SK-N-SH (cell line): ENCODE measurements around the gene SNRPA1. TPM values are rescaled to one million over a fixed set of nuclear protein-coding genes. Genes with fewer than 3 reads are reported as not detected.

Experiments
- CTCF ChIA-PET: fragments of 300-600, 350-600 bp; formaldehyde crosslinking; extraction: SDS; loops from one replicate; lab custom pipeline; 2021; lab: Yijun Ruan, JAX
- POLR2A ChIA-PET: fragments of 350-600 bp; sonication (Branson Sonifier 250); formaldehyde crosslinking; extraction: SDS; loops from one replicate; lab custom pipeline; 2020; ENCODE audit warnings: antibody characterized with exemption, inconsistent platforms; lab: Yijun Ruan, JAX
- DNase-seq: peaks from one replicate; pipeline ENCODE4 v3.0.0; 2012
- H2AFZ ChIP-seq: fragments of 200-600 bp; sonication (generic); 2 replicates; pipeline ENCODE4 v1.8.1; 2016; ENCODE audit warnings: antibody characterized with exemption, mild to moderate bottlenecking, low read depth
- H3F3A ChIP-seq: fragments of 200-600 bp; sonication (generic); replicated peaks from 2 replicates; pipeline ENCODE3; 2016; ENCODE audit warnings: antibody characterized with exemption, mild to moderate bottlenecking; ENCODE audit not compliant: insufficient read depth
- H3K27ac ChIP-seq, 2 experiments: fragments of 200-500 bp in 1 of 2; fragments of 200-600 bp in 1 of 2; sonication (Bioruptor generic) in 1 of 2; sonication (generic), shearing (Covaris generic) in 1 of 2; 2 replicates each; pipeline versions ENCODE4 v1.5.1 to v1.6.1; 2014 to 2016; ENCODE audit warnings: low read depth in 2 of 2, inconsistent platforms in 1 of 2, low read length in 1 of 2, mild to moderate bottlenecking in 1 of 2, mixed read lengths in 1 of 2
- H3K27me3 ChIP-seq: fragments of 200-600 bp; sonication (generic), shearing (Covaris generic); 2 replicates; pipeline ENCODE4 v1.6.1; 2016; ENCODE audit warnings: mixed run types; ENCODE audit not compliant: insufficient read depth
- H3K36me3 ChIP-seq, 2 experiments: fragments of 200-500 bp in 1 of 2; fragments of 200-600 bp in 1 of 2; sonication (Bioruptor generic) in 1 of 2; sonication (generic) in 1 of 2; replicated peaks in 1 of 2; 2 replicates each; pipeline versions ENCODE3 to v1.5.1; 2014 to 2016; ENCODE audit warnings: low read length in 1 of 2, mild to moderate bottlenecking in 1 of 2; ENCODE audit not compliant: insufficient read depth in 2 of 2, control insufficient read depth in 1 of 2
- H3K4me1 ChIP-seq, 2 experiments: fragments of 200-500 bp in 1 of 2; fragments of 200-600 bp in 1 of 2; sonication (Bioruptor generic) in 1 of 2; sonication (generic), shearing (Covaris generic) in 1 of 2; 2 replicates each; pipeline versions ENCODE4 v1.5.1 to v1.6.1; 2014 to 2016; ENCODE audit warnings: low read depth in 1 of 2, low read length in 1 of 2, mixed run types in 1 of 2; ENCODE audit not compliant: insufficient read depth in 2 of 2, control insufficient read depth in 1 of 2
- H3K4me2 ChIP-seq: fragments of 200-600 bp; sonication (generic), shearing (Covaris generic); 2 replicates; pipeline ENCODE4 v1.6.1; 2017; ENCODE audit warnings: mixed run types
- H3K4me3 ChIP-seq, 2 experiments: fragments of 200-500 bp in 1 of 2; fragments of 200-600 bp in 1 of 2; sonication (Bioruptor generic) in 1 of 2; sonication (generic), shearing (Covaris generic) in 1 of 2; 2 replicates each; pipeline versions ENCODE4 v1.5.1 to v1.8.1; 2014 to 2016; ENCODE audit warnings: low read depth in 2 of 2, inconsistent platforms in 1 of 2, low read length in 1 of 2, mild to moderate bottlenecking in 1 of 2, mixed read lengths in 1 of 2, moderate library complexity in 1 of 2
- H3K79me2 ChIP-seq: fragments of 200-600 bp; sonication (generic); 2 replicates; pipeline ENCODE4 v1.8.1; 2017; ENCODE audit warnings: mild to moderate bottlenecking; ENCODE audit not compliant: insufficient read depth
- H3K9ac ChIP-seq: fragments of 200-600 bp; sonication (generic); 2 replicates; pipeline ENCODE4 v1.6.1; 2017; ENCODE audit warnings: mixed run types
- H3K9me2 ChIP-seq: fragments of 200-600 bp; sonication (generic); 2 replicates; pipeline ENCODE4 v1.6.1; 2017; ENCODE audit warnings: mixed run types
- H3K9me3 ChIP-seq: fragments of 200-600 bp; sonication (generic); 2 replicates; pipeline ENCODE4 v1.6.1; 2017; ENCODE audit warnings: mixed run types, mild to moderate bottlenecking, moderate library complexity
- H4K20me1 ChIP-seq: fragments of 200-600 bp; sonication (generic); 2 replicates; pipeline ENCODE4 v1.6.1; 2017; ENCODE audit warnings: mild to moderate bottlenecking, mixed run types; ENCODE audit not compliant: insufficient read depth
- CHD2 ChIP-seq: fragments of 150-350 bp; IDR thresholded peaks from 2 replicates; pipeline ENCODE4 v1.6.1; 2018; ENCODE audit warnings: low read length; ENCODE audit not compliant: partially characterized antibody
- EZH2phosphoT487 ChIP-seq: fragments of 200-600 bp; sonication (generic); IDR thresholded peaks from 2 replicates; pipeline ENCODE4 v1.6.1; 2017; ENCODE audit warnings: low read depth, mixed run types, mild to moderate bottlenecking, antibody characterized with exemption, moderate library complexity, borderline replicate concordance
- JUND ChIP-seq: IDR thresholded peaks from 2 replicates; pipeline ENCODE4 v1.4.0; 2012
- NRF1 ChIP-seq: IDR thresholded peaks from 2 replicates; pipeline ENCODE4 v1.6.1; 2012; ENCODE audit warnings: low read depth, mild to moderate bottlenecking, low read length
- PBX3 ChIP-seq: IDR thresholded peaks from 2 replicates; pipeline ENCODE4; 2012
- POLR2AphosphoS5 ChIP-seq: IDR thresholded peaks from 2 replicates; pipeline ENCODE4 v1.6.1; 2012; ENCODE audit warnings: low read depth, low read length
- SIN3A ChIP-seq: IDR thresholded peaks from 2 replicates; pipeline ENCODE4 v1.6.1; 2012; ENCODE audit warnings: low read depth, mild to moderate bottlenecking, low read length, moderate library complexity, borderline replicate concordance
- TEAD4 ChIP-seq: IDR thresholded peaks from 2 replicates; pipeline ENCODE4 v1.4.0; 2012; ENCODE audit warnings: mild to moderate bottlenecking, borderline replicate concordance; ENCODE audit not compliant: insufficient read depth
- YY1 ChIP-seq: IDR thresholded peaks from 2 replicates; pipeline ENCODE4 v1.4.0; 2012; ENCODE audit warnings: low read depth, mild to moderate bottlenecking
- WGBS: methylation state at CpG from one replicate; pipeline ENCODE4 v1.1.6; 2017; ENCODE audit warnings: low lambda C conversion rate; 5-methylcytosine and 5-hydroxymethylcytosine counted together
- polyA plus RNA-seq, 3 experiments: library from polyadenylated mRNA; depleted of rRNA; stranded (reverse); fragments of >200 nt; gene quantifications; 2 replicates each; pipeline ENCODE4 v1.2.3, GENCODE V29; 2012
- TF ChIP-seq, protein P1 (sequence below): fragments of 200-600 bp; sonication (generic); IDR thresholded peaks from 2 replicates; pipeline ENCODE4 v1.6.1; 2017; ENCODE audit warnings: antibody characterized with exemption, mild to moderate bottlenecking, moderate library complexity
- TF ChIP-seq, protein P2 (sequence below): IDR thresholded peaks from 2 replicates; pipeline ENCODE4 v1.4.0; 2012; ENCODE audit warnings: low read depth, borderline replicate concordance

The SNRPA1 gene
- polyA plus RNA-seq, 1 of the 3 experiments (the other 2 are of a cell fraction) = 62.3 TPM

GRCh38 chr15:101306341-101307047 is 11.4 kb upstream of the SNRPA1 start (continued):
- no peak for TF ChIP-seq CHD2
- TF ChIP-seq TEAD4 = no peak
- TF ChIP-seq PBX3 = no peak
- TF ChIP-seq YY1 = no peak
- TF ChIP-seq, protein P1, sequence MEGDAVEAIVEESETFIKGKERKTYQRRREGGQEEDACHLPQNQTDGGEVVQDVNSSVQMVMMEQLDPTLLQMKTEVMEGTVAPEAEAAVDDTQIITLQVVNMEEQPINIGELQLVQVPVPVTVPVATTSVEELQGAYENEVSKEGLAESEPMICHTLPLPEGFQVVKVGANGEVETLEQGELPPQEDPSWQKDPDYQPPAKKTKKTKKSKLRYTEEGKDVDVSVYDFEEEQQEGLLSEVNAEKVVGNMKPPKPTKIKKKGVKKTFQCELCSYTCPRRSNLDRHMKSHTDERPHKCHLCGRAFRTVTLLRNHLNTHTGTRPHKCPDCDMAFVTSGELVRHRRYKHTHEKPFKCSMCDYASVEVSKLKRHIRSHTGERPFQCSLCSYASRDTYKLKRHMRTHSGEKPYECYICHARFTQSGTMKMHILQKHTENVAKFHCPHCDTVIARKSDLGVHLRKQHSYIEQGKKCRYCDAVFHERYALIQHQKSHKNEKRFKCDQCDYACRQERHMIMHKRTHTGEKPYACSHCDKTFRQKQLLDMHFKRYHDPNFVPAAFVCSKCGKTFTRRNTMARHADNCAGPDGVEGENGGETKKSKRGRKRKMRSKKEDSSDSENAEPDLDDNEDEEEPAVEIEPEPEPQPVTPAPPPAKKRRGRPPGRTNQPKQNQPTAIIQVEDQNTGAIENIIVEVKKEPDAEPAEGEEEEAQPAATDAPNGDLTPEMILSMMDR = no peak
- no peak for TF ChIP-seq JUND
- TF ChIP-seq, protein P2, sequence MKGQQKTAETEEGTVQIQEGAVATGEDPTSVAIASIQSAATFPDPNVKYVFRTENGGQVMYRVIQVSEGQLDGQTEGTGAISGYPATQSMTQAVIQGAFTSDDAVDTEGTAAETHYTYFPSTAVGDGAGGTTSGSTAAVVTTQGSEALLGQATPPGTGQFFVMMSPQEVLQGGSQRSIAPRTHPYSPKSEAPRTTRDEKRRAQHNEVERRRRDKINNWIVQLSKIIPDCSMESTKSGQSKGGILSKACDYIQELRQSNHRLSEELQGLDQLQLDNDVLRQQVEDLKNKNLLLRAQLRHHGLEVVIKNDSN = no peak
- TF ChIP-seq POLR2AphosphoS5 = no peak
- TF ChIP-seq, all 33 proteins: peak for 0

- Histone ChIP-seq H3K9me3 (no peaks in the 10 kb centered on the region), H3F3A (no peaks in the 10 kb centered on the region), H3K4me1 (no peaks in the 10 kb centered on the region; a peak in 1 of 4 replicates), H3K79me2 (no peaks in the 10 kb centered on the region), H3K9ac (no peak overlapping the region), H3K27ac (no peak overlapping the region), H2AFZ (no peak overlapping the region), H3K9me2 (no peaks in the 10 kb centered on the region), H4K20me1 (no peaks in the 10 kb centered on the region), H3K4me3 (no peak overlapping the region), H3K27me3 (no peaks in the 10 kb centered on the region), H3K4me2 (no peak overlapping the region), H3K36me3 (no peaks in the 10 kb centered on the region)
- WGBS = 72% methylated on average over 7 of the region's 8 CpGs
- CTCF ChIA-PET = interaction anchor here (1.2 to 10.4 kb wide), 2 partner anchors 253 to 335 kb away, joined by 3 to 125 read pairs; no protein-coding TSS in a partner anchor
- TF ChIP-seq EZH2phosphoT487 = no peak
- no peak for TF ChIP-seq NRF1
- TF ChIP-seq, protein P2 = no peak
- TF ChIP-seq SIN3A = no peak
- peak; percentile 9 for DNase-seq
- POLR2A ChIA-PET = interaction anchor here (1.4 kb wide), 1 partner anchor 336 kb away, joined by 4 read pairs; no protein-coding TSS in a partner anchor
Measured at GRCh38 chr15:101305820-101306255, 10.8 kb upstream of the SNRPA1 start.
